Raji (cell line): ENCODE results near the gene RNU6-1.

ENCODE experiments used
- POLR2A ChIP-seq: IDR thresholded peaks from 2 replicates; pipeline ENCODE4 v1.6.1; 2011; ENCODE audit warnings: low read depth, low read length, control low read depth; ENCODE audit not compliant: insufficient read depth

The RNU6-1 gene

DNA sequence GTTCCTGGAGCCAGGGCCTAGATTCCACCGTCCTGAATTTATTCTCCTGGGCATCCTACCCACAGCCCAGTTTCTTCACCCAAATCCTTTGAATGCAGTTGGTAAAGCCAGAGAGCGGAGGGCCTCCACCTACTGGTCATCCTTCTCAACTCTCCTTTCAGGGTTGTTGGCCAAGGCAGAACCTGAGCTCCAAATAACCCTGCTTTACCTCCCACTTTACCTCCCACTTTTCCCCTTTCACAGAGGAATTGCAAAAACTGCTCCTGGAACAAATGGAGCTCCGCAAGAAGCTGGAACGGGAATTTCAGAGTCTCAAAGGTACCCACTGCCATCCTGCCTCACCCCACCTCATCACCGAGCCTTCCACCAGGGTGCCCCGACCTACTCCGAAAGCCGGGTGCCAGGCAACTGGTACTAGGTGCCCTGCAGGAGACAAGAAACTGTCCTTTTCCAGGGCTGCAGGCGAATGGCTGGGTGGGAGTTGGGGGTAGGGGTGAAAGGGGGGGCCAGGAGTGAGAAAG, 7.8 kb downstream of the RNU6-1 start:
- TF ChIP-seq POLR2A, result no peak

DNA sequence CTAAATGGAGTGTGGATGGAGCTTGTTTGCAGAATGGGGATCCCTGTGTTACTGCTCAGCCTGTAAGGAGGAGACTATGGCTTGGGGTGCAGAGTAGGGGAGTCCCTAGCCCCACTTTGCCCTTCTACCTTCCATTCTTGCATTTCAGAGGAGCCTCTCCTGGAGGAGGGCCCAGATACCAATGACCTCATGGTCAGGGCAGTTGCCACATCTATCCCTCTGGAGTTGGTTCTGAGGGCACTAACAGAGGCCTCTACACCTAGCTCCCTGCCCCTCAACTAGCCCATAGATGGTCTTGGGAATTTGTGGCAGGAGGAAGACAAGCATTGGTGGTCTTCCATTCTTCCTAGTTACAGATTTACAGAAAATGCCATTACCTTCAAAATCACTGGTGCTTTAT, 8.5 kb downstream of the RNU6-1 start:
- TF ChIP-seq POLR2A, result no peak

DNA sequence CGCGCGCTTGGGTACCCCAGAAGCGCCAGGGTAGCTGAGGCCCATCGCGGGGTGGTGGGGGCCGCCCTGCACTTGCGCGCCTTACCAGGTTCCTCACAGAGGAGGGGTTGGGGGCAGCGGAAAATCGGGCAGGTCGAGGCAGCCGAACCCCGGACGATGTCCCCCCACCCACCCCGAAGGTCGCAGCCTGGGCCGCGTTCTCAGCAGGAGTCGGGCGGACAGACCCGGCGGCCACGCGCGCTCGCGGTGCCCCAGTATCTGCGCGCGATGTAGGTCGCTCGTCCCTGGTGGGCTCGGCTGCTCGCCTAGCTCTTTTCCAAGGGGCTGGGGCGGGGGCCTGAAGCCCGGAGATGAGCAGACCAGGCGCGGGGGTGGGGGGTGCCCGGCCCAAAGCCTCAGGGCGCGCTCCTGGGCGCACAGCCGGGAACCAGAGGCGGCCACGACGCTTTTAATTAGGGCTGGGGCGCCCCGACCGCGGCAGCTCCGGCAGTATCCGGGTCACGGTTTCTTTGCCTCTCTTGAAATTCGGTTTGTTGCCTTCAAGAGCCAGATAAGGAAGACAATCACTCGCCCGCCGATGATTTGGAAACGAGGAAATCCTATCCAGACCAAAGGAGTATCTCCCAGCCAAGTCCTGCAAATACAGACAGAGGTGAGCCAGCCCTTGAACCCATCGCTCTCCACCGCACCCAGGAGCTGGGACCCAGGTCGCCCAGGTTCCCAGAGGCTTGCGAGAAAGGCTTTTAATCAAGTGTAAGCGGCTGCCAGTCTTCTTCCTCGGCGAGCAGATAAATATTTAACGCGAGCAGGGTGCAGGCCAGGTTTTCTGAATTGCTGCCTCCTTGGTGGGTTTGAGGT, 10.0 kb downstream of the RNU6-1 start:
- no peak for TF ChIP-seq POLR2A

DNA sequence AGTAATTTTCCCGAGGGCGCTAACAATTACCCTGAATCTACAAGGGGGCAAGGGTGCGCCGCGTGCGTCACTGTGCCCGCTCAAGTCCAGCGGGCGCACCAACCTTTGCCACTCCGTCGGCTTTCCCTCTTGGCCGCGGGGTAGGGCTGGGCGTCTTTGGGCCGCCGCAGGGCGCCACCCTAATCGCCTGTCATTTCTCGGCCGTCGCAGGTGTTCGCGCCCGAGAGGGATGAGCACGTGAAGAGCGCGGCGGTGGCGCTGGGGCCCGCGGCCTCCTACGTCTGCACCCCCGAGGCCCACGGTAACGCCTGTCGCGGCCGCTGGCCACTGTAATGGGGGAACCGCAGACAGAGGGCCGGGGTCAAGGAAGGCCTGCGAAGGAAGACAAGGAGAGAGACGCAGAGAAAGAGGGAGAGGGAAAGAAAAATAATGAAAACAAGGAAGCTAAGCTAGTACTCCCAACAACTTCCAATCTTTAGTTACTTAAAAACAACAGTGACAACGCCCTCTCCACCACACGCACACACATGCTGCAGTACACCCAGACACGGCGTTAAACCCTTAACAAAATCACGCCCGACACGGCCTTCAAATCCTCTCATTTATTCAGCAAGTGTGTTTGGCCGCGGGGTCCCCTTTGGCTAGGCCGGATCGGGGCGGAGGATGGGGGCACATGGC, 10.7 kb downstream of the RNU6-1 start:
- TF ChIP-seq POLR2A, result no peak

DNA sequence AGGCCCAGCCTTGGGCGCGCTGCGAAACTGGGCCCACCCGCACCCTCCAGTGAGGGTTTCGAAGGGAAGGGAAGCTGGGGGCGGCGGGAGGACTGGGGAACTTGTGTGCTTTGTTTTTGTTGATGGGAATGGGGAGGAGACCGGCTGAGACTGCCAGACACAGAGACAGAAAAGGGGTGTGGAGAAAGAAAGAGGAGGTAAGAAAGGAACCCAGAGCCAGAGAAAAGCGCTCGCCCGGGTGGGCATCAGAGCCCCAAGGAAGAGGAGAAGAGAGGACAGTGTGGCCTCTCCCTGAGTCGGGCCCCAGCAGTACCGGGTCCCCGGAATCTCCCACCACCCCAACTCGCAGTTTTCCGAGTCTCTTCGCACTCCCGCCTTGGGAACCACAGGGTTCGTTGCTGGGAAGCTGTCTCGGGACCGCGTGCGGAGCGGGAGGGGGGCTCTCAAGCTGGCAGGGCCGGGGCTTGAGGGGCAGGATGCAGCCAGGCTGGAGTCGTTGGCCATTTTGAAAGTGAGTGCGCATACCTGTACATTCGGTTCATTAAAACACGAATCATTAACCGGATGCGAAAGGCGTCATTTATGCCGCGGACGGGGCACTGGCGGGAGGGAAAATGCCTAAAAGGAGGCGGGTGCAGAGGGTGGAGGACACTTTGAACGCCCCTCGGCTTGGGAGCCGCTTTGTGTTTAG, 11.4 kb downstream of the RNU6-1 start:
- TF ChIP-seq POLR2A, result no peak

DNA sequence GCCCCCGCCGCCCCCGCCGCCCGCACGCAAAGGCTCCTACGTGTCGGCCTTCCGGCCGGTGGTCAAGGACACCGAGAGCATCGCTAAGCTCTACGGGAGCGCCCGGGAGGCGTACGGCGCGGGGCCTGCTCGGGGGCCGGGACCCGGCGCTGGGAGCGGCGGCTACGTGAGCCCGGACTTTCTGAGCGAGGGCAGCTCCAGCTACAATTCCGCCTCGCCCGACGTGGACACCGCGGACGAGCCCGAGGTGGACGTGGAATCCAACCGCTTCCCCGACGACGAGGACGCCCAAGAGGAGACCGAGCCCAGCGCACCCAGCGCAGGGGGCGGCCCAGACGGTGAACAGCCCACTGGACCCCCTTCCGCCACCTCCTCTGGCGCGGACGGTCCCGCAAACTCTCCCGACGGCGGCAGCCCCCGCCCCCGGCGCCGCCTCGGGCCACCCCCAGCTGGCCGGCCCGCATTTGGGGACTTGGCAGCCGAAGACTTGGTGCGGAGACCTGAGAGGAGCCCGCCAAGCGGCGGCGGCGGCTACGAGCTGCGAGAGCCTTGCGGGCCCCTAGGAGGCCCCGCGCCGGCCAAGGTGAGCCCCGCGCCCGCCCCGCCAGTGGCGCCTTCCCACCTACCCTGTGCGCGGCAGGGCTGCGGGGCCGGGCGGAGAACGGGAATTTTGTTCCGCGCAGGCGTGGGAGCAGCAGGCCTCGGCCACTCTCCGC, 12.1 kb downstream of the RNU6-1 start:
- TF ChIP-seq POLR2A, result no peak

DNA sequence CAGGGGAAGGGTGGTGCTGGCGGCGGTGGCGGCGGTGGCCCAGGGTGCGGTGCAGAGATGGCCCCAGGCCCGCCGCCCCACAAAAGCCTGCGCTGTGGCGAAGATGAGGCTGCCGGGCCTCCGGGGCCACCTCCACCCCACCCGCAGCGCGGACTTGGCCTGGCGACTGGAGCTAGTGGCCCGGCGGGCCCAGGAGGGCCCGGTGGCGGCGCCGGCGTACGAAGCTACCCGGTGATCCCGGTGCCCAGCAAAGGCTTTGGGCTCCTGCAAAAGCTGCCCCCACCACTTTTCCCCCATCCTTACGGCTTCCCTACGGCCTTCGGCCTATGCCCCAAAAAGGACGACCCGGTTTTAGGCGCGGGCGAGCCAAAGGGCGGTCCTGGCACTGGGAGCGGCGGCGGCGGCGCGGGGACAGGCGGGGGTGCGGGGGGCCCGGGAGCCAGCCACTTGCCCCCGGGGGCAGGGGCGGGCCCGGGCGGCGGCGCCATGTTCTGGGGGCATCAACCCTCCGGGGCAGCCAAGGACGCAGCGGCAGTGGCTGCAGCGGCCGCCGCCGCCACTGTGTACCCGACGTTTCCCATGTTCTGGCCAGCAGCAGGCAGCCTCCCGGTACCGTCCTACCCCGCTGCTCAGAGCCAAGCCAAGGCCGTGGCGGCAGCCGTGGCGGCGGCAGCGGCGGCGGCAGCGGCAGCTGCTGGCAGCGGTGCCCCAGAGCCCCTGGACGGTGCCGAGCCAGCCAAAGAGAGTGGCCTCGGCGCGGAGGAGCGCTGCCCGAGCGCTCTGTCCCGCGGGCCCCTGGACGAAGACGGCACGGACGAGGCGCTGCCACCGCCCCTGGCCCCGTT, 12.9 kb downstream of the RNU6-1 start:
- TF ChIP-seq POLR2A, result no peak

DNA sequence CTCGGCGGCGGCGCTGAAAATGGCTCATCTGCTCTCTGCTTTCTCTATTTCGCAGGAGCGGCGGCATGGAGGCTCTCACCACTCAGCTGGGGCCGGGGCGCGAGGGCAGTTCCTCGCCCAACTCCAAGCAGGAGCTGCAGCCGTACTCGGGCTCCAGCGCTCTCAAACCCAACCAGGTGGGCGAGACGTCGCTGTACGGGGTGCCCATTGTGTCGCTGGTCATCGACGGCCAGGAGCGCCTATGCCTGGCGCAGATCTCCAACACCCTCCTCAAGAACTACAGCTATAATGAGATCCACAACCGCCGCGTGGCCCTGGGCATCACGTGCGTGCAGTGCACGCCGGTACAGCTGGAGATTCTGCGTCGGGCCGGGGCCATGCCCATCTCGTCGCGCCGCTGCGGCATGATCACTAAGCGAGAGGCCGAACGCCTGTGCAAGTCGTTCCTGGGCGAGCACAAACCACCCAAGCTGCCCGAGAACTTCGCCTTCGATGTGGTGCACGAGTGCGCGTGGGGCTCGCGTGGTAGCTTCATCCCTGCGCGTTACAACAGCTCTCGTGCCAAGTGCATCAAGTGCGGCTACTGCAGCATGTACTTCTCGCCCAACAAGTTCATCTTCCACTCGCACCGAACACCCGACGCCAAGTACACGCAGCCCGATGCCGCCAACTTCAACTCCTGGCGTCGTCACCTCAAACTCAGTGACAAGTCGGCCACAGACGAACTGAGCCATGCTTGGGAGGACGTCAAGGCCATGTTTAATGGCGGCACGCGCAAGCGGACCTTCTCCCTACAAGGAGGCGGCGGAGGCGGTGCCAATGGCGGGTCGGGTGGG, 13.7 kb downstream of the RNU6-1 start:
- no peak for TF ChIP-seq POLR2A

DNA sequence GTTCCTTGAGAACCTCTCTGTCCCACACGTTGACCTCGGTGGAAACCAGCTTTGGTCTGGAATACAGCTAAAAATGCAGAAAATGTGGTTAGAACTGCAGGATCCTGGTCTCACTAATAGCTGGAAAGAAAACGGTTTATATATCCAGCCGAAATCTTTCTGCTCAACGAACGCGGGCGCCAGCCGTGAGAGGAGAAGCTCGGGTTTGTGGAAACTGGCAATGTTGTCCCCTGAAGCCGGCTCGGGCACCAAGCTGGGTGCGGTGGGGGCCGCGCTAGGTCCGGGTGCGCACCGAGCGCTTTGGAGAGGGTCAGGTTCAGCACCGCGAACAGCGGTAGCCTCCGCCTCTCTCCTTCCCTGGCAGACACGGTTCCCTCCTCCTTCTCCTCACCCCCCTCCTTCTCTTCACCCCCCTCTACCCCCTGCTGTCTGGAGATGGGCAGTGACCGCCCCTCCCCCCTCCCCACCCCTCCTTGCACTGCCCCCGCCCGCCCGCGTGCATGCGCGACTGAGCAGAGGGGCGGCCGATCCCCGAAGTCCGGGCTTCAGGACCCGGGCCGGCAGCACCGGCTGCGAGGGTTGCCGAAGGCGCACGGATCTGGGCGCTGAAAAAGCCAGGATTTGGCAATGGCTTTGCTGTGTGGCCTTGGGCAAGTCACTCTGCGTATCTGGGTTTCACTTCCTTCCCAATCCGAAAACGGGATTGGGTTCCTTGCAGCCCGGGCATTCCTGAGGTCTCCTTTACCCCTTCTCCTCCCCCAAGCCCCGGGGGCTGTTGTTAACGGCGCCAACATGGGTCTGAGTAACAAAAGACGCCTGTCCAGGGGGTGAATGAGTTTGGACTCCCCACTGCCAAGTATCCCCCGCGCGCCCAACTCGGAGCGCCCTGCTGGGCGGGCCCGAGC, 14.6 kb downstream of the RNU6-1 start, which contains the start of gene SKOR1:
Gene SKOR1 (plus strand): TSS at position 534 of the 905 bp plus-strand sequence. CDS start 94 bp downstream, at position 628.
- TF ChIP-seq POLR2A, result no peak

DNA sequence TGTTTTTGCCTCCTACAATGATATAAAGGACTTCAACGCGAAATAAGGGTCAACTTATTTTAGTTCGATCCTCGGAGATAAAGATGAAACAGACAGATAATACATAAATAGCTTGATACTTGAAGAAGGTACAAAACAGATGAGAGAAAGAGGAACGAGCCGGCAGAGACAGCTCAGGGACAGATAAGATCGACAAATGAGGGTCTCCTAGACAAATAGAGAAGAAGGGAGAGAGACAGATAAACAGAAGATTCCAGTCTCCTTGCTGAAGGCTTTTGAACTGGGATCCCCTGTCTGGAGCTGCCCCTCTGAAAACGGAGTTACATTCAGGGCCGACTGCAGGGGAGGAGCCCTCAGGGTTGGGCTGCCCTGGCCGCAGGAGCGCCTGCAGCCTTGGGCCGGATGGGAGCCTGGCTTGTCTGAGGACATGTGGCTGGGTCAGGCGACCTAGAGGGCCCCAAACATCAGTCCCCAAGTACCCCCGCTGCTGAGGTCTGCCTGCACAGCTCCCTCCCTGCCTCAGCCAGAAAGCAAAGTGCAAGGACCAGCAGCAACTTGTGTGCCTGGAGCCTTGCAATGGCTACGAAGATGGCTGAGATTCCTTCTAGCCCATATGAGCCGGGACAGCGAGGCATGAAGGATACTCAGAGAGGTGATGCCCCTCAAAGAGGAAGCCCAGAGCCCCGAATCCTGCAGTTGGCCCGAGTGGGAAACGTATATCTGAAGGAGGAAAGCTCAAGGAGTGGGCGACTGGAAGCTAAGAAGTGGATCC, 15.5 kb downstream of the RNU6-1 start:
- no peak for TF ChIP-seq POLR2A
